B cell (primary cell): ENCODE measurements around the gene MAEA. TPM values are rescaled to one million over a fixed set of nuclear protein-coding genes. Genes with fewer than 3 reads are reported as not detected.
A peak's percentile ranks its signal among the peaks of the same experiment; 100 is the strongest.

Experiments used
- ATAC-seq: fragments of 200-7000 bp; cut with Tn5 transposase; one replicate; pipeline ENCODE4 v1.10.0; 2021; ENCODE audit warnings: low read depth, mild to moderate bottlenecking, moderate number of reproducible peaks, moderate library complexity
- CTCF ChIA-PET: fragments of 350-600 bp; sonication (Branson Sonifier 250); formaldehyde crosslinking; loops from one replicate; lab custom pipeline; 2021; ENCODE audit warnings: antibody characterized with exemption, inconsistent platforms; lab: Charles Lee
- POLR2A ChIA-PET: fragments of 350-600 bp; sonication (Branson Sonifier 250); formaldehyde crosslinking; loops from one replicate; lab custom pipeline; 2021; ENCODE audit warnings: antibody characterized with exemption; lab: Charles Lee
- DNase-seq: peaks from one replicate; pipeline ENCODE4 v3.0.0; 2013
- H2AFZ ChIP-seq: 2 replicates; pipeline ENCODE4 v1.6.1; 2012; ENCODE audit warnings: mild to moderate bottlenecking, low read depth, low read length; ENCODE audit not compliant: insufficient read depth, poor library complexity, severe bottlenecking
- H3K27ac ChIP-seq, 2 donors: 1 replicate in 1 of 2; 2 replicates in 1 of 2; pipeline ENCODE4 v1.5.1; 2012 to 2013; ENCODE audit warnings: low read length in 2 of 2, mild to moderate bottlenecking in 2 of 2, moderate library complexity in 1 of 2
- H3K27me3 ChIP-seq, 4 experiments: fragments of 200-600 bp in 1 of 4; sonication (generic) in 1 of 4; replicated peaks in 1 of 4; 1 replicate in 2 of 4; 2 replicates in 2 of 4; pipeline versions ENCODE4 v1.6.1 to v1.7.0; 2013 to 2016; ENCODE audit warnings: low read length in 3 of 4, mild to moderate bottlenecking in 2 of 4, mixed read lengths in 1 of 4, moderate library complexity in 1 of 4; ENCODE audit not compliant: insufficient read depth in 4 of 4, control insufficient read depth in 3 of 4; ENCODE audit errors: control extremely low read depth in 1 of 4
- H3K36me3 ChIP-seq, 2 experiments: replicated peaks in 1 of 2; 1 replicate in 1 of 2; 2 replicates in 1 of 2; pipeline versions ENCODE4 v1.6.1 to v1.7.1; 2013; ENCODE audit warnings: low read length in 1 of 2; ENCODE audit not compliant: insufficient read depth in 2 of 2, control insufficient read depth in 1 of 2; ENCODE audit errors: control extremely low read depth in 1 of 2, extremely low read depth in 1 of 2
- H3K4me1 ChIP-seq, 2 donors: fragments of 200-600 bp in 1 of 2; sonication (generic) in 1 of 2; 1 replicate in 1 of 2; 2 replicates in 1 of 2; pipeline versions ENCODE4 v1.5.1 to v1.6.1; 2013 to 2017; ENCODE audit warnings: low read length in 2 of 2; ENCODE audit not compliant: control insufficient read depth in 2 of 2, insufficient read depth in 2 of 2
- H3K4me2 ChIP-seq: replicated peaks from 2 replicates; pipeline ENCODE3; 2012; ENCODE audit warnings: mild to moderate bottlenecking, low read depth, low read length; ENCODE audit not compliant: poor library complexity, severe bottlenecking
- H3K4me3 ChIP-seq, 5 experiments: fragments of 200-600 bp in 1 of 5; sonication (generic) in 1 of 5; 1 replicate in 3 of 5; 2 replicates in 2 of 5; pipeline versions ENCODE4 v1.5.1 to v1.7.0; 2011 to 2016; ENCODE audit warnings: low read length in 4 of 5, mild to moderate bottlenecking in 4 of 5, low read depth in 2 of 5, control low read depth in 1 of 5, moderate library complexity in 1 of 5; ENCODE audit not compliant: insufficient read depth in 1 of 5; ENCODE audit errors: control extremely low read depth in 1 of 5, extremely low read depth in 1 of 5
- H3K79me2 ChIP-seq: fragments of 200-600 bp; sonication (generic); one replicate; pipeline ENCODE4 v1.6.0; 2016; ENCODE audit warnings: low read length; ENCODE audit not compliant: control insufficient read depth, insufficient read depth
- H3K9ac ChIP-seq: fragments of 200-600 bp; sonication (generic); 2 replicates; pipeline ENCODE4 v1.6.1; 2017; ENCODE audit warnings: mild to moderate bottlenecking, low read length, moderate library complexity
- H3K9me3 ChIP-seq, 3 donors: one replicate each; pipeline versions ENCODE4 v1.6.1 to v1.7.1; 2013; ENCODE audit warnings: low read length in 2 of 3; ENCODE audit not compliant: control insufficient read depth in 2 of 3, insufficient read depth in 1 of 3; ENCODE audit errors: control extremely low read depth in 1 of 3
- H4K20me1 ChIP-seq: 2 replicates; pipeline ENCODE4 v1.6.0; 2012; ENCODE audit warnings: mild to moderate bottlenecking, low read length; ENCODE audit not compliant: insufficient read depth, control insufficient read depth, poor library complexity, severe bottlenecking
- H3K27ac Mint-ChIP-seq: one replicate; pipeline ENCODE4 v1.8.0; 2021; ENCODE audit warnings: mixed read lengths
- H3K27me3 Mint-ChIP-seq: one replicate; pipeline ENCODE4 v1.8.0; 2021; ENCODE audit warnings: mixed read lengths
- H3K4me1 Mint-ChIP-seq: one replicate; pipeline ENCODE4 v1.8.0; 2021; ENCODE audit warnings: mixed read lengths
- H3K4me3 Mint-ChIP-seq: one replicate; pipeline ENCODE4 v1.8.0; 2021; ENCODE audit warnings: mixed read lengths
- H3K9me3 Mint-ChIP-seq: one replicate; pipeline ENCODE4 v1.8.0; 2022; ENCODE audit warnings: mixed read lengths; ENCODE audit not compliant: insufficient read depth
- EZH2 ChIP-seq: IDR thresholded peaks from 2 replicates; pipeline ENCODE4 v1.6.1; 2012; ENCODE audit warnings: borderline replicate concordance, low read depth, mild to moderate bottlenecking, moderate library complexity, low read length; ENCODE audit not compliant: insufficient read depth, poor library complexity, severe bottlenecking
- WGBS: methylation state at CpG from one replicate; pipeline ENCODE4 v1.1.5; 2013; ENCODE audit warnings: missing lambda C conversion rate; ENCODE audit not compliant: insufficient coverage; 5-methylcytosine and 5-hydroxymethylcytosine counted together
- intact Hi-C: fragments of 100-400 bp; cut with micrococcal nuclease; formaldehyde crosslinking; loops from one replicate; pipeline ENCODE4 v1.10.0; 2022
- polyA plus RNA-seq: library from polyadenylated mRNA; depleted of rRNA; stranded (reverse); fragments of >200 nt; gene quantifications from 2 replicates; pipeline ENCODE4 v1.2.3, GENCODE V29; 2012
- total RNA-seq, 2 donors: library from RNA; stranded (reverse); fragments of 120-200 nt in 1 of 2; gene quantifications; 1 replicate in 1 of 2; 2 replicates in 1 of 2; pipeline versions ENCODE4 v1.2.3 to v1.2.4, GENCODE V29; 2013 to 2022
- TF ChIP-seq, protein P1 (sequence below): fragments of 200-600 bp; IDR thresholded peaks from one replicate; pipeline ENCODE4 v1.8.0; 2022; ENCODE audit warnings: antibody characterized with exemption, mild to moderate bottlenecking

Gene MAEA
- total and polyA plus RNA-seq, 2 donors (not counting 1 experiment from before 2014, with no cell fraction given): 106 to 107 TPM

DNA sequence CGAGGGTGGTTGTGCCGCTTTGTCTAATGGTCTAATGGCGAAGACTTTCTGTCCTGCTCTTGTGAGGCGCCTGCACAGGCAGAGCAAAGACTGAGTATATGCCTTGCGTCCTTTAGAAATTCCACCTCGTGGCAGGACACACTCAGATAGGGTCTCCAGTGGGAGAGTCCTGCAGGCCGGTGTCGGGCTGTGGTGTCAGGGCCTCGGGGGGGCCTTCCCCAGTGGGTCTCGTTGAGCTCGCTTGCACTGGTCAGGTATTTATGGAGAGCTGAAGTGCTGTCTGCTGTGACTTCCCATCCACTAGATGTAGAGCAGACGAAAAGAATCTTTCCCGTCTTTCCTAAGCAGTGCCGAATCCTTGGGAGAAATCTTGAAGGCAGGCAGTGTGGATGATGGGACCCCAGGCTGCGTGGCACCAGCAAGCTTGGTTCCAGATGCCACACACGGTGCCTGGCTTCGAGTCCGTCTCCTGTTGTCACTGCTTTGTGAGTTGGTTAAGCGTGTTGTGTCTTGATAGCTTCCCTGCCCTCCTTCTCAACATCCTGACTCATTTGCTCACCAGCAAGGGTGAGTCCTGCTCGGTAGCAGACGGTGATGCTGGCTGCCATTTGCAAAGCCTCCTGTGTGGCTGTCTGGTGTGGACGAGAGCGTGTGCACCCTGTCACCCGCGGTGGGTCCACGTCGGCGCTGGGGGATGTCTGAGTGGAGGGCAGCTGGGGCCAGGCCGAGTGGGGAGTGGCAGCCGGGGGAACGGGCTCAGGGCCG is 20.5 kb downstream of the MAEA start:
- H3K4me1 Mint-ChIP-seq: peaks cover 50% of the 10 kb centered on the region
- Histone ChIP-seq H3K9me3 (peaks cover 0 to 5% (median 0%) of the 10 kb centered on the region in 3 donors), H2AFZ (no peak overlapping the region), H3K4me3 (peak overlapping the region in 1 of 5 experiments; percentile 35), H3K4me1 (peaks cover 18 to 38% of the 10 kb centered on the region in 2 donors), H3K36me3 (peaks cover 0 to 34% of the 10 kb centered on the region in 2 experiments), H3K79me2 (peaks cover 86% of the 10 kb centered on the region), H3K27ac (no peak overlapping the region), H3K9ac (peak overlapping the region; percentile 47), H3K27me3 (no peaks in the 10 kb centered on the region), H4K20me1 (peaks cover 94% of the 10 kb centered on the region), H3K4me2 (peak overlapping the region; percentile 87)
- no peak for ATAC-seq
- WGBS: 90% methylated on average over 27 of the region's 32 CpGs
- ChIA-PET CTCF (no interaction called here), POLR2A (no interaction called here)
- intact Hi-C loops: no loop called here
- H3K27ac Mint-ChIP-seq: no peak overlapping the region
- no peaks in the 10 kb centered on the region for H3K27me3 Mint-ChIP-seq
- no peaks in the 10 kb centered on the region for H3K9me3 Mint-ChIP-seq
- DNase-seq: no peak
- TF ChIP-seq EZH2: no peak
- TF ChIP-seq, protein P1, sequence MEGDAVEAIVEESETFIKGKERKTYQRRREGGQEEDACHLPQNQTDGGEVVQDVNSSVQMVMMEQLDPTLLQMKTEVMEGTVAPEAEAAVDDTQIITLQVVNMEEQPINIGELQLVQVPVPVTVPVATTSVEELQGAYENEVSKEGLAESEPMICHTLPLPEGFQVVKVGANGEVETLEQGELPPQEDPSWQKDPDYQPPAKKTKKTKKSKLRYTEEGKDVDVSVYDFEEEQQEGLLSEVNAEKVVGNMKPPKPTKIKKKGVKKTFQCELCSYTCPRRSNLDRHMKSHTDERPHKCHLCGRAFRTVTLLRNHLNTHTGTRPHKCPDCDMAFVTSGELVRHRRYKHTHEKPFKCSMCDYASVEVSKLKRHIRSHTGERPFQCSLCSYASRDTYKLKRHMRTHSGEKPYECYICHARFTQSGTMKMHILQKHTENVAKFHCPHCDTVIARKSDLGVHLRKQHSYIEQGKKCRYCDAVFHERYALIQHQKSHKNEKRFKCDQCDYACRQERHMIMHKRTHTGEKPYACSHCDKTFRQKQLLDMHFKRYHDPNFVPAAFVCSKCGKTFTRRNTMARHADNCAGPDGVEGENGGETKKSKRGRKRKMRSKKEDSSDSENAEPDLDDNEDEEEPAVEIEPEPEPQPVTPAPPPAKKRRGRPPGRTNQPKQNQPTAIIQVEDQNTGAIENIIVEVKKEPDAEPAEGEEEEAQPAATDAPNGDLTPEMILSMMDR: no peak
- H3K4me3 Mint-ChIP-seq: peak overlapping the region; percentile 81
